CD4-positive, alpha-beta T cell treated with Interleukin-17A for 1 hour (primary cell): ENCODE measurements around the gene PAX7.

Experiments
- DNase-seq: peaks from one replicate; pipeline ENCODE4 v3.0.0-alpha.2; 2020

The PAX7 gene

GRCh38 chr1:18619467-18619835 lies 11.2 kb upstream of the PAX7 start:
- DNase-seq: no peak

DNA sequence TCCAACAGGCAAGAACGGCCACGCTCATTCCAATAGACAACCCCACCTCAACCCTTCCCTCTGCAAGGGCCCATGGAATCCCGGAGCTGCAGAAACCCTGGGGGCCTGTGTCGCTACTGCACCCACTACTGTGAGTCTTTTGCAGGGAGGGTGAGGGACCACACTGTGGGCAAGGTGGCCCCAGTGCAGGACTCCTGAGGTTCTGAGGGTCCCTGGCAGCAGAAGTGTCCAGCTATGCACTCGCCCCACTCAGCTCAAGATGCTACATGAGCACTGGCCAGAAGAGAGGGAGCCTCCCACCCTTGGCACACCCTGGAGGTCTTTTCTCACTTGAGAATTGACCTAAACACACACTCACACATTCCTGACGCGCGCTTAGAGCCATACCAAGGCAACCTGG lies 2.1 kb upstream of the PAX7 start:
- no peak for DNase-seq

DNA sequence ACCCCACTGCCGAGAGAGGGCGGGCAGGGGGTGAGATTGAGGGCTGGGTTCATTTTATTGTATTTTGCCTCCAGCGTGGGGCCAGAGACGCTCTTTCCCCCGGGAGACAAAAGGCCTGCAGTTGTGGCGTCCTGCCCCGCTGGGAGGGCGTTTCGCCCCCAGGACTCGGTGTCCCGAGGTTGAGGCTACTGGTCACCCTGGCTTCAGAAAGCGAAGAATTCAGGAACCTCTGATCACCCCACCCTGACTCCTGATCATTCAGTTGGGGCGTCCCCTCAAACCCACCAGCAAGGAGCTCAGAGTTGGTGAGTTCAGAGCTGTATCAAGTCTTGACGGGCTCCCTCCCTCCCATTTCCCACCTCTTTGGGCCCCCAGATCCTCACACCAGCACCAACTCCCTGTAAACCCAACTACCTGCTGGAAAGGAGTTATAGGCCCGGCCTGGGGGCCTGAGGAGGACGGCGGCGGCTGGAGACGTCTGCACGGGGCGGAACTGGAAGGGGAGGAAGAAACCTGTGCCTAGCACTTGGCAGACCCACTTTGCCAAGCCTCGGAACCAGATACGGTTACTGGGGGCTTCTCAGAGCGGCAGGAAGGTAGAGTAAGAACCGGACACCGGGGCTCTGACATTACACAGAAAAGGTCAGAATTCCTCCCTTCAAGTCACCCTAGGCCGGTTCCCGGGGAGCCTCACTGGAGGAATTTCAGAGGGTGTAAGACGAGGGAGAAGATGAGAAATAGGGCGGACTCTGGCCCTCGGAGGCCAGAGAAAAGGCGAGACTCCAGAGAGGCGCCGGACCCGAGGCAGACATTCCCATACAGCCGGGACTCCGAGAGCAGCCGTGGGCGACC lies 761 bp upstream of the PAX7 start:
- no peak for DNase-seq

- no peak for DNase-seq
These were observed 1.0 kb downstream of the PAX7 start for GRCh38 chr1:18631496-18632217.

GRCh38 chr1:18632218-18632588 lies 1.6 kb downstream of the PAX7 start:
- no peak for DNase-seq

DNA sequence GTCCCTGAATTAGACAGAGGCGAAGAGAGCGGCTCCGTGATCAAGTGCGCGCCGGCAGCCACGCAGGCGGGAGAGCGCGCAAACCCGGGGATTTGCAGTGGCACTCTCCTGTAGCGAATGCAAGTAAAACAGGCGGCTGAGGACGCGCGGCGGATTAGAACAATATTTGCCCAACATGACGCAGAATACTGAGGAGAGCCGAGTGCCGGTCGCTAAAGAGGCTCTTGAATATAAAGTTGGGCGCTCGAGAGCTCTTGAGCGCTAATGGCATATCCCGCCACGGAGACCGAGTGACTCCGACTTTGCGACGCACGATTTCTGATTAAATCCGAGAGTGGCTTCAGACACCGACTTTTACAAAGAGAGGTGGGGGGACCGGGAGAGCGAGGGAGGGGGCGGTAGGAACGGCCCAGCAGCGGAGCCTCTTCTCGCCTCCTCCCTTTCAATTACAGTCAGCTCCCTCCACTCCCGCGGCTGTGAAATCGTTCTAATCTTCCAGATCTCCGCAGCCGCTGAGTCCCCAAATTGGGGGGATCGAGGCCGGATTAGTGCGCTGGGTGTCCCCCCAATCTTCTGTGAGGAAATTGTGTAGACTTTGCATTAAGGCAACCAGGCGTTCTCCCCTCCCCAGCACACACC lies 2.3 kb downstream of the PAX7 start:
- no peak for DNase-seq

GRCh38 chr1:18633422-18634155 lies 2.9 kb downstream of the PAX7 start:
- DNase-seq: no peak

DNA sequence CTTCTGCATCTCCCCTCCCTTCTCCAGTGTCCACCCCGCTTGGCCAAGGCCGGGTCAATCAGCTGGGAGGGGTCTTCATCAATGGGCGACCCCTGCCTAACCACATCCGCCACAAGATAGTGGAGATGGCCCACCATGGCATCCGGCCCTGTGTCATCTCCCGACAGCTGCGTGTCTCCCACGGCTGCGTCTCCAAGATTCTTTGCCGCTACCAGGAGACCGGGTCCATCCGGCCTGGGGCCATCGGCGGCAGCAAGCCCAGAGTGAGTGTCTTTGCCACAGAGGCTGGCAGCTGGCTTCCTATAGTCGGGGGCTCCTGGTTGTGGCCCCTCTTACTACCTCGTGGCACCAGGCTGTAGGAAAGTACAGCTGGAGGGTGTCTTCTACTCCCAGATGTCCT lies 3.6 kb downstream of the PAX7 start:
- no peak for DNase-seq

GRCh38 chr1:18635070-18635577 lies 4.5 kb downstream of the PAX7 start:
- no peak for DNase-seq

DNA sequence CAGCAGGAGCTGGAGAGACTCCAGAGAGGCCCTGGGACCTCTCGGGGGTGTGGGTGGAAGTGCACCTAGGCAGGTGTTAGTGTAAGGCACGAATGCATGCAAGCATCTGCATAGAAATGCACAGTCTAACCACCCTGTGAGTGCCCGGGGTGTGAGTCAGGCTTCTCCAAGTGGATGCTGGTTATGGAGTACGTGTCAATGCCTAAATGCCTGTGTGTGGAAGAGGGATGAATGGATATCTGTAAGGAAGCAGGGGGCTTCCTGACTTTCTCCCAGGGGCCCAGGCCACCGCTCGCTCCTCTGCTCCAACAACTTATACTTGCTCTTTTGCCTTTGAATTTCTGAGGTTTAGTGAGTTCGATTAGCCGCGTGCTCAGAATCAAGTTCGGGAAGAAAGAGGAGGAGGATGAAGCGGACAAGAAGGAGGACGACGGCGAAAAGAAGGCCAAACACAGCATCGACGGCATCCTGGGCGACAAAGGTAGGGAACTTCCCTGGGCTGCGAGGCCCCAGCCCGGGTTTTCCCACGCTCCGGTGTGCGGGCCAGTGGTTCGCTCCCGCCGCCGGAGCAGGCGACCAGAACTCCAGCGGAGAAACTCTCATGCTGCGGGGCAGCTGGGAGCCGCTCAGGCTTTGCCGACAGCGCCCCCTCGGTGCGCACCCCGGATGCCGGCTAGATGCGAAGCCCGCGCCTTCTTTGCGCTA lies 5.4 kb downstream of the PAX7 start:
- no peak for DNase-seq

DNA sequence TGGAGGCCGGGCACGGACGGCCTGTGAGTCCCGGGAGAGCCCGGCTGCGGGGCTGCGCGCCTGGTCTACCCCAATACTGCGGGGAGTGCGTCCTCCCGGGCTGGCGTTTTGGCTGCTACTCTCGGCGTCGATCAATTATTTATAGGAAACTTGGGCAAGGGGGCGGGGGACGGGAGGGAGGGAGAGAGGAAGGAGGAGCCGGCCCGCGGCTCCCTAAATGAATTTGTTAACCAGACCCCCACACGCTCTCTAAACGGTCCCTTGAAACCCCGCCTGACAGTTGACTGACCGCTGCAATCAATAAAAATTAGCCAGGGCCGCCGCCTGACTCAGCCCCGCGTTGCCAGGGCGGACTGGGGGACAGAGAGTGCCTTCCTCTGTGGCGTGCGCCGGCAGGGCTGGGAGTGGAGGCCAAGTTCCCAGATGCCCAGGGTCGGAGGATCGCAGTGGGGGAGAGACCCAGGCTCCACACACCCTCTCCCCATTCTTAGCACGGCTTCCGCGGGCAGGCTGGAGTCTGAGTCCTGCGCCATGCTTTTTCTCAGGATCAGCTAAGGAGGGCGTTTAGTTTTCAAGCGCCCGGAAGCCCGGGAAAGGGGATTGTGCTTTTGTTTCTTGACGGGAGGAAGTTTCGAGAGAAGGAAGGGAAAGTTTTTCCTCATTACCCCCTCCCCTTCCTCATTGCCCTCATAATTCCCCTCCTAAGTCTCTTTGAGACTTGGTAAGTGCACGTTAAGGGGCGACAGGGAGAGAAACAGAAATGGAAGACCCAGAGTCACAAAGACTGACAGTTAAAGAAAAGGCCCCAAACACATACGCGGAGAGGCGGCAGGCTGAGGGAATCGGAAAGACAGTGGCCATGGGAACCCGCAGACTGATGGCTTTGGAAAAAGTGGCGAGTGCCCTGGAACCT lies 6.2 kb downstream of the PAX7 start:
- DNase-seq: no peak

GRCh38 chr1:18637511-18637960 lies 6.9 kb downstream of the PAX7 start:
- no peak for DNase-seq

GRCh38 chr1:18637962-18638834 lies 7.6 kb downstream of the PAX7 start:
- DNase-seq: no peak

- no peak for DNase-seq
These were observed 8.3 kb downstream of the PAX7 start for GRCh38 chr1:18638835-18639364.

DNA sequence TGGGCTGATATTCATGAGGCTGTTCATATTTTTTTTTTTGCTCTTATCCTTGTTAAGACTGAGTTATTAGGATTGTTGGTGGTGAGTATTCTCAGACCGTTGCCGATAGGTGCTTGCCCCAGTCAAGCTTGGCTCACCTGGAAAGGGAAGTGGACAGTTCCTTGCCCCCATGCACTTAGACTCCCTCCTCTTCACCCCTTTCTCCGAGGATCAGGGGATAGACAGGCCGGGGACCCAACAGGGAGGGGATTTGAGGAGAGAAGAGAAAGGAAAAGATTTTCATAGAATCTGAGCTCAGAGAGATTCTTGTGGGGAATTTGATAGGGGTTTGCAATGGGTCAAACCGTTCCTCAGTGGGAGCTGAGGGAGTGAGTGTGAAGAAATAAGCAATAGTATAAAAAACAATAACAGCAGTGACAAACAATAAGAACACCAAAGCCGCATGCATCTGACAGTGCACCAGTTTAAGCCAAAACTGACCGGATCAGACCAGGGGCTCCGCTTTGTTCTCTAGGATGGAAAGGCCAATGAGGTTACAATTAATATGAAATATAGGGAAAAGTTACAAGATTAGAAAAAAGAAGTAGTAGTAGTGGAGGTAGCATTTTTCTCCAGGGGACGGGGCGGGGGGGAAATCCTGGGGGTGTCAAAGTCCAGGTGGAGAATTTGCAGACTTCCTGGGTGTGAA lies 8.9 kb downstream of the PAX7 start:
- no peak for DNase-seq

DNA sequence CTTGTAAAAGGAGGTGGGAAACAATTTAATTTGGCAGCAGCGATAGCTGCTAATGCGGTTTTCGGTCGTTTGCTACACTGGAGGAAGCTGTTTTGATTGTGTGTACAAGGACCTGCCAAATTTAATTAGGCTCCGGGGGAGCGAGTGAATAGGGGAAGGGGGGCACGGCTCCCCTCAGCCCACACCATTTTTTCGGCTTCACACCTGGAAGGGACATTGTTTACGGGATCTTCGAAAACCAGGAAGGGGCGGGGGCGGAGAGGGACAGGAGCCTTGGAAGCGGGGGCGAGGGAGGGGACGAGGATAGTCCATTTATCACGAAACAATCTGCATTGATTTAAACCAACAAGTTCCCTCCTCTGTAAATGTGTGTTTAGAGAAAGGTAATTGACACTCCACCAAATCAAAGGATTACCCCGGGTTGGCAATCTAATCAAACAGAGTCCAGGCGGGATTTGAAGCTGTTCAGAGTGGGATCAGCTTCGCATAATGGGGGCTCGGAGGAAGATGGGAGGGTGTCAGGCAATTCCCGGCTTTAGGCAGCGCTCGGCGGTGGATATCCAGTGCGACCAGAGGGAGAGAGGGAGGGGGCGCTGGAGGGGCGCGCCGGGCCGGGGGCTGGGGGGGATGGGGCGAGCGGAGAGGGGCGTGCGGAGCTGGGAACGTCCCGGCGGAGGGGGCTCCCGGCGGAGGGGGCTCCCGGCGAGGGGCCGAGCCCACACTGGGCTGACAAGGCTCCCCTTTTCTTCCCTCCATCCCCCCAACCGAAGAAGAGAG lies 9.8 kb downstream of the PAX7 start:
- no peak for DNase-seq

DNA sequence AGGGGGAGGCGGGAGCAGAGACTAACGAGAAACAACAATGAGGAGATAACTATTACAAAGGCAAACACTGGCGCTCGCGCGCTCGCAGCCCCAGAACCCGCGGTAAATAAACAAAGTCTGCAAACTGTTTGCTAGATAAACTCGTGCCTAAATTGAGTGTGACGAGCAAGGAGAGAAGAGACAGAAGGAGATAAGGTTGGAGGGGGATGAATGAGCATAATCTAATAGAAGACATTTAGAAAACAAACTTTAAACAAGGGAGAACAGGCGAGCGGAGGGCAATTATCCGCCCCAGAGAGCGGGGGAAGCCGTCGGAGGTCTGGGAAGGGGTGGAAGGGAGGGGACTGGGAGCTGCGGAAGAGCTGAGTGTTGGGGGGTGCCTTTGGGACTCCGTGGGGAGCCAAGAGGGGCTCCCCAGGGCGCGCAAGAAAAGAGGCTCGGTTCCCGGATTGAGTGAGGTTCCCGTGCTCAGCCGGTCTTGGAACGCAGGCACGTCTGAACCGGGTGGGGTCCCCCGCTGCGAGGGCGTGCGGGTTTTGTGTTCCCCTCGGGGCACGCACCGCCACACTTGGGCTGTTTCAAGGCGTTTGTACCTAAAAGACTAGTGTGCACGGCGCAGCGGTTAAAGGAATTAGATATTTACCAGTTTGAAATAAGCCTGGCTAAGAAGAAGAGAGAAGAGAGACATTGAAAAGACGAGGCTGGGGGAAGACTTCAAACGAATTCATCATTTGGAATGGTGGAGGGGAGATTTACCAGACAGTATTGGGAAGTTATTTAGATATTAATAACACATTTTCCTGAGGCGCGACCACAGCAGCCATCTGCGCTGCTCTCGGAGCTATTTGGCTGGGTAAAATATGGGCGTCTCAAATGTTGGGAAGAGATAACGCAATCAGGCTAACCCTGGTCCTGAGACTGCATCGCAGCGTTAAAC lies 10.6 kb downstream of the PAX7 start:
- DNase-seq: no peak
